Neural cell (in vitro differentiated cells): ENCODE data around the gene PER2. TPM values are rescaled to one million over a fixed set of nuclear protein-coding genes. Genes with fewer than 3 reads are reported as not detected.

Source experiments
- H2AFZ ChIP-seq: fragments of 200-600, 300-800 bp; sonication (generic), shearing (Covaris generic); 2 replicates; pipeline ENCODE4 v1.6.0; 2014; ENCODE audit warnings: low read depth, mild to moderate bottlenecking, antibody characterized with exemption, low read length, moderate library complexity
- H3F3A ChIP-seq: fragments of 200-600 bp; shearing (Covaris generic); 2 replicates; pipeline ENCODE4 v1.6.1; 2016; ENCODE audit warnings: mild to moderate bottlenecking, moderate library complexity, mixed read lengths, antibody characterized with exemption, low read length; ENCODE audit not compliant: insufficient read depth, poor library complexity, severe bottlenecking
- H3K27ac ChIP-seq: fragments of 200-600, 300-800 bp; sonication (generic), shearing (Covaris generic); 2 replicates; pipeline ENCODE4 v1.5.1; 2014; ENCODE audit warnings: mild to moderate bottlenecking, low read length, moderate library complexity
- H3K27me3 ChIP-seq: fragments of 300-800, 200-600 bp; sonication (generic), shearing (Covaris generic); 2 replicates; pipeline ENCODE4 v1.6.0; 2014; ENCODE audit warnings: mild to moderate bottlenecking, low read depth, low read length, moderate library complexity; ENCODE audit not compliant: insufficient read depth
- H3K36me3 ChIP-seq: fragments of 300-800, 200-600 bp; sonication (generic), shearing (Covaris generic); 2 replicates; pipeline ENCODE4 v1.5.1; 2014; ENCODE audit warnings: mild to moderate bottlenecking, antibody characterized with exemption, low read length, moderate library complexity; ENCODE audit not compliant: insufficient read depth
- H3K4me2 ChIP-seq: fragments of 300-800, 200-600 bp; sonication (generic), shearing (Covaris generic); 2 replicates; pipeline ENCODE4 v1.6.0; 2014; ENCODE audit warnings: mild to moderate bottlenecking, low read length
- H3K4me3 ChIP-seq: fragments of 300-800, 200-600 bp; sonication (generic), shearing (Covaris generic); 2 replicates; pipeline ENCODE4 v1.5.1; 2014; ENCODE audit warnings: mild to moderate bottlenecking, low read length, moderate library complexity
- H3K79me2 ChIP-seq: fragments of 200-600 bp; shearing (Covaris generic); replicated peaks from 2 replicates; pipeline ENCODE4 v1.6.0; 2014; ENCODE audit warnings: mild to moderate bottlenecking, low read length, moderate library complexity; ENCODE audit not compliant: insufficient read depth
- H3K9ac ChIP-seq: fragments of 300-800, 200-600 bp; sonication (generic), shearing (Covaris generic); 2 replicates; pipeline ENCODE4 v1.6.1; 2016; ENCODE audit warnings: mild to moderate bottlenecking, low read length, mixed read lengths
- H3K9me2 ChIP-seq: fragments of 200-600 bp; shearing (Covaris generic); 2 replicates; pipeline ENCODE4 v1.6.1; 2016; ENCODE audit warnings: mild to moderate bottlenecking, low read length, mixed read lengths; ENCODE audit not compliant: insufficient read depth
- H3K9me3 ChIP-seq: fragments of 200-600, 300-800 bp; sonication (generic), shearing (Covaris generic); 2 replicates; pipeline ENCODE4 v1.6.1; 2016; ENCODE audit warnings: mild to moderate bottlenecking, mixed run types, low read length, moderate library complexity, mixed read lengths
- H4K20me1 ChIP-seq: fragments of 200-600 bp; shearing (Covaris generic); 2 replicates; pipeline ENCODE4 v1.6.1; 2016; ENCODE audit warnings: mild to moderate bottlenecking, mixed run types; ENCODE audit not compliant: insufficient read depth
- CTCF ChIP-seq: fragments of 450-650 bp; IDR thresholded peaks from 2 replicates; pipeline ENCODE4 v1.5.1; 2014; ENCODE audit warnings: antibody characterized with exemption, mild to moderate bottlenecking, moderate library complexity; ENCODE audit not compliant: poor library complexity, severe bottlenecking
- EP300 ChIP-seq: fragments of 450-650 bp; conservative IDR thresholded peaks from 2 replicates; pipeline ENCODE4 v1.6.1; 2014; ENCODE audit warnings: antibody characterized with exemption, mild to moderate bottlenecking, moderate library complexity; ENCODE audit not compliant: poor library complexity, severe bottlenecking
- EZH2 ChIP-seq: fragments of 200-600, 300-800 bp; shearing (Covaris generic), sonication (generic); IDR thresholded peaks from 2 replicates; pipeline ENCODE4 v1.6.1; 2014; ENCODE audit warnings: antibody characterized with exemption, low read length, borderline replicate concordance, mild to moderate bottlenecking; ENCODE audit not compliant: insufficient read depth, poor library complexity, severe bottlenecking
- MXI1 ChIP-seq: fragments of 450-650 bp; conservative IDR thresholded peaks from 2 replicates; pipeline ENCODE4 v1.6.1; 2014; ENCODE audit warnings: antibody characterized with exemption, mild to moderate bottlenecking; ENCODE audit not compliant: poor library complexity, severe bottlenecking
- POLR2AphosphoS5 ChIP-seq: IDR thresholded peaks from 2 replicates; pipeline ENCODE4 v1.6.1; 2012
- RAD21 ChIP-seq: fragments of 450-650 bp; conservative IDR thresholded peaks from 2 replicates; pipeline ENCODE4 v1.6.1; 2014; ENCODE audit warnings: antibody characterized with exemption, mild to moderate bottlenecking, moderate library complexity
- REST ChIP-seq: IDR thresholded peaks from 2 replicates; pipeline ENCODE4 v1.6.1; 2012; ENCODE audit warnings: borderline replicate concordance
- SMC3 ChIP-seq: fragments of 450-650 bp; conservative IDR thresholded peaks from 2 replicates; pipeline ENCODE4 v1.6.1; 2014; ENCODE audit warnings: antibody characterized with exemption, mild to moderate bottlenecking, moderate library complexity; ENCODE audit not compliant: poor library complexity
- TAF1 ChIP-seq: IDR thresholded peaks from 2 replicates; pipeline ENCODE4 v1.6.1; 2012; ENCODE audit warnings: low read depth
- polyA plus RNA-seq: library from polyadenylated mRNA; depleted of rRNA; stranded (reverse); fragments of >200 nt; gene quantifications from 2 replicates; pipeline ENCODE4 v1.2.3, GENCODE V29; 2014

The PER2 gene
- polyA plus RNA-seq, 1 donor from 2014 or later, result 3.2 TPM

GRCh38 chr2:238320648-238321281 lies 32.4 kb upstream of the PER2 start:
- Histone ChIP-seq H3F3A (no peaks in the 10 kb centered on the region), H3K79me2 (peaks cover 12% of the 10 kb centered on the region), H4K20me1 (no peaks in the 10 kb centered on the region), H3K9ac (peak overlapping the region; percentile 67), H3K36me3 (peaks cover 7% of the 10 kb centered on the region), H3K27me3 (no peaks in the 10 kb centered on the region), H2AFZ (no peak overlapping the region), H3K27ac (no peak overlapping the region), H3K4me2 (peak overlapping the region; percentile 57), H3K9me2 (no peaks in the 10 kb centered on the region), H3K9me3 (no peaks in the 10 kb centered on the region), H3K4me3 (peak overlapping the region; percentile 82)
- TF ChIP-seq CTCF (no peak), POLR2AphosphoS5 (no peak), SMC3 (no peak), RAD21 (no peak), TAF1 (no peak), MXI1 (peak; percentile 73)

GRCh38 chr2:238320246-238320647 lies 31.8 kb upstream of the PER2 start, which contains the start of gene TRAF3IP1:
TSS of gene TRAF3IP1 (plus strand) at chr2:238320518. CDS start at chr2:238320663, 145 bp downstream.
- H3K27me3 ChIP-seq, result no peaks in the 10 kb centered on the region
- H3K9ac ChIP-seq, result peak within 1 kb of the TSS; percentile 67
- no peaks in the 10 kb centered on the region for H3F3A ChIP-seq
- TF ChIP-seq SMC3, result peak; percentile 22
- TF ChIP-seq REST, result no peak
- TF ChIP-seq MXI1, result peak; percentile 94
- peak; percentile 19 for TF ChIP-seq CTCF
- TF ChIP-seq TAF1, result no peak
- TF ChIP-seq RAD21, result peak; percentile 22
- peak; percentile 51 for TF ChIP-seq EP300
- TF ChIP-seq EZH2, result no peak
- TF ChIP-seq POLR2AphosphoS5, result peak; percentile 68
- H3K79me2 ChIP-seq, result peaks cover 12% of the 10 kb centered on the region
- peak within 1 kb of the TSS; percentile 23 for H2AFZ ChIP-seq
- no peaks in the 10 kb centered on the region for H3K9me3 ChIP-seq
- H3K9me2 ChIP-seq, result no peaks in the 10 kb centered on the region
- H3K36me3 ChIP-seq, result peaks cover 6% of the 10 kb centered on the region
- peak within 1 kb of the TSS; percentile 8 for H3K27ac ChIP-seq
- peak within 1 kb of the TSS; percentile 57 for H3K4me2 ChIP-seq
- H4K20me1 ChIP-seq, result no peaks in the 10 kb centered on the region
- peak within 1 kb of the TSS; percentile 82 for H3K4me3 ChIP-seq
